Uterus (tissue), 4 donors: ENCODE results near the gene ABI1. TPM values are rescaled to one million over a fixed set of nuclear protein-coding genes. Genes with fewer than 3 reads are reported as not detected.

ENCODE experiments used
- DNase-seq, 2 donors: peaks; one replicate each; pipeline ENCODE4 v3.0.0-alpha.2; 2019 to 2020
- H3K27ac ChIP-seq, 2 donors: fragments of 200-600 bp; sonication (generic); 1 replicate in 1 of 2; 2 replicates in 1 of 2; pipeline ENCODE4 v1.5.1; 2016 to 2018
- H3K27me3 ChIP-seq, 2 donors: fragments of 200-600 bp; sonication (generic); one replicate each; pipeline ENCODE4 v1.5.1; 2018 to 2019; ENCODE audit warnings: control low read depth in 1 of 2
- H3K36me3 ChIP-seq, 2 donors: fragments of 200-600 bp; sonication (generic); one replicate each; pipeline ENCODE4 v1.5.1; 2019; ENCODE audit warnings: control low read depth in 1 of 2
- H3K4me1 ChIP-seq, 2 donors: fragments of 200-600 bp; sonication (generic); one replicate each; pipeline ENCODE4 v1.5.1; 2018 to 2019; ENCODE audit warnings: control low read depth in 1 of 2
- H3K4me3 ChIP-seq, 2 donors: fragments of 200-600 bp; sonication (generic); 1 replicate in 1 of 2; 2 replicates in 1 of 2; pipeline ENCODE4 v1.5.1; 2018 to 2019; ENCODE audit warnings: mild to moderate bottlenecking in 1 of 2
- H3K9me3 ChIP-seq, 2 donors: fragments of 200-600 bp; sonication (generic); one replicate each; pipeline ENCODE4 v1.5.1; 2019; ENCODE audit warnings: control low read depth in 1 of 2
- CTCF ChIP-seq, 4 experiments: fragments of 200-600 bp in 2 of 4; fragments of 450-650 bp in 2 of 4; sonication (generic) in 2 of 4; IDR thresholded peaks; one replicate each; pipeline ENCODE4 v1.5.1; 2016 to 2019; ENCODE audit warnings: antibody characterized with exemption in 4 of 4, mild to moderate bottlenecking in 2 of 4, moderate library complexity in 1 of 4
- POLR2A ChIP-seq, 2 donors: fragments of 450-650 bp; IDR thresholded peaks; one replicate each; pipeline ENCODE4 v1.6.1; 2016; ENCODE audit warnings: antibody characterized with exemption in 2 of 2, mild to moderate bottlenecking in 1 of 2, moderate library complexity in 1 of 2
- intact Hi-C: fragments of 100-400 bp; cut with DNase I; formaldehyde crosslinking; loops from one replicate; pipeline ENCODE4 v1.15.1; 2023; ENCODE audit warnings: low total_unique reads
- total RNA-seq, 4 donors: library from RNA; depleted of rRNA in 3 of 4; stranded (reverse); fragments of >200 nt in 3 of 4; gene quantifications; one replicate each; pipeline versions ENCODE4 v1.1.0 to v1.2.4, GENCODE V29; 2014 to 2023
- donor health status: DM: yes; HTN: yes; CAD: no.

Gene ABI1
- total RNA-seq, 4 donors from 2014 or later = 26.6 to 50.4 (median 39.1) TPM

- H3K9me3 ChIP-seq = no peaks in the 10 kb centered on the region
- no peak overlapping the region for H3K27ac ChIP-seq
- DNase-seq = no peak
- intact Hi-C loops = no loop called here
- no peaks in the 10 kb centered on the region for H3K4me1 ChIP-seq
- no peaks in the 10 kb centered on the region for H3K36me3 ChIP-seq
- TF ChIP-seq POLR2A (IDR thresholded peaks at IDR 0.05) (no peak), CTCF (IDR thresholded peaks at IDR 0.05) (no peak)
- no peaks in the 10 kb centered on the region for H3K27me3 ChIP-seq
- H3K4me3 ChIP-seq = no peak overlapping the region
Measured at GRCh38 chr10:26815500-26815899, 45.3 kb downstream of the ABI1 start.

DNA sequence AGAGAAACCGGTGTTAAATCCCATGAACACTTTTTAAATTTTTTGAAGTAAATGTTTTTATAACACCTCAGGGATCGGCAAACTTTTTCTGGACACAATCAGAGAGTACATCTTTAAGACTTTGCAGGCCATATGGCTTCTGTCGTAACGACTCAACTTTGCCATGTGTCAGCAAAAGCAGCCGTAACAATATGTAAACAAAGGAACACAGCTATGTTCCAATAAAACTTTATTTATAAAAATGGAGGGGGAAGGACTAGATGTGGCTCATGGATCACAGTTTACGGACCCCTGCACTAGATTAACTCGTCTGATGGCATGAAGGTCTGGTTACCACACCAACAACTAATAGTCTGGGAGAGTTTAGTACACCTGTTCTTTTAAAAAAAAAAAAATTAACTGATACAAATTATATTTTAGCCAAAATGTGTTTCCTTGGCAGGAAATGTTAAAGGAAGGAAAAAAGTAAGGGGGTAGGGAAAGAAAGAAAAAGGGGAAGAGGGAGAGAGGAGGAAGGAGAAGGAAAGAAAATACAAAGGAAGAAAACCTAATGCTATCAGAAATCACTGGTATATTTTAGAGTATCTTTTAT is 50.2 kb downstream of the ABI1 start:
- no peak overlapping the region for H3K4me3 ChIP-seq
- H3K4me1 ChIP-seq = no peaks in the 10 kb centered on the region
- no peak for DNase-seq
- intact Hi-C loops = no loop called here
- H3K27me3 ChIP-seq = no peaks in the 10 kb centered on the region
- no peak for TF ChIP-seq POLR2A (IDR thresholded peaks at IDR 0.05)
- H3K27ac ChIP-seq = no peak overlapping the region
- H3K9me3 ChIP-seq = no peaks in the 10 kb centered on the region
- H3K36me3 ChIP-seq = no peaks in the 10 kb centered on the region

DNA sequence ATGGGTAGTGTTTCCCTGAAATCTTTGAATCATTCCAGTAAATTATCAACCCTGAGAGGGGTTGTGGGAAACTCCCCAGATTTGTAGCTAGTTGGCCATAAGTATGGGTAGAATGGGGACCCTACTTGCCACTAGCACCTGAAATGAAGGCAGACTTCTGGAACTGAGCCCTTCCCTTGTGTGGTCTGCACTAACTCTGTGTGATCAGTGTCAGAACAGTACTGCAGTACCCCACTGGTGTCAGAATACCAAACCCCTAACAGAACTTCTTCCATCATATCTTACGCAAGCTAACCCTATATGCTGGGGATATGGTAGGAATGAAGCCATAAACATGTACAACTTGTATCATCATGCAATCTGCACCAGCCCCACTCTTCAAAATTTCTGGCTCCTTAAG is 50.8 kb downstream of the ABI1 start:
- H3K36me3 ChIP-seq = no peaks in the 10 kb centered on the region
- H3K27me3 ChIP-seq = no peaks in the 10 kb centered on the region
- no peak overlapping the region for H3K4me3 ChIP-seq
- H3K9me3 ChIP-seq = no peaks in the 10 kb centered on the region
- no peak for TF ChIP-seq CTCF (IDR thresholded peaks at IDR 0.05)
- TF ChIP-seq POLR2A (IDR thresholded peaks at IDR 0.05) = no peak
- H3K4me1 ChIP-seq = no peaks in the 10 kb centered on the region
- H3K27ac ChIP-seq = no peak overlapping the region
- no peak for DNase-seq
- intact Hi-C loops = no loop called here

GRCh38 chr10:26807532-26807931 is 53.2 kb downstream of the ABI1 start:
- DNase-seq = no peak
- intact Hi-C loops = no loop called here
- Histone ChIP-seq H3K27me3 (no peaks in the 10 kb centered on the region), H3K4me3 (no peak overlapping the region), H3K4me1 (no peaks in the 10 kb centered on the region), H3K27ac (no peak overlapping the region), H3K9me3 (no peaks in the 10 kb centered on the region), H3K36me3 (no peaks in the 10 kb centered on the region)
- no peak for TF ChIP-seq POLR2A (IDR thresholded peaks at IDR 0.05)
- no peak for TF ChIP-seq CTCF (IDR thresholded peaks at IDR 0.05)

- no peak overlapping the region for H3K4me3 ChIP-seq
- no peaks in the 10 kb centered on the region for H3K27me3 ChIP-seq
- intact Hi-C loops = no loop called here
- H3K36me3 ChIP-seq = no peaks in the 10 kb centered on the region
- no peak overlapping the region for H3K27ac ChIP-seq
- H3K9me3 ChIP-seq = no peaks in the 10 kb centered on the region
- no peak for TF ChIP-seq CTCF (IDR thresholded peaks at IDR 0.05)
- TF ChIP-seq POLR2A (IDR thresholded peaks at IDR 0.05) = no peak
- no peaks in the 10 kb centered on the region for H3K4me1 ChIP-seq
- no peak for DNase-seq
Measured at GRCh38 chr10:26806557-26806956, 54.2 kb downstream of the ABI1 start.
